HCT116 (cell line): Measurements from ENCODE around the gene BCR.

Experiments
- CEBPB ChIP-seq: IDR thresholded peaks from 2 replicates; pipeline ENCODE4 v1.6.1; 2012; ENCODE audit warnings: low read depth
- CTCF ChIP-seq, 3 experiments: fragments of 200-600 bp in 1 of 3; sonication (generic) in 1 of 3; IDR thresholded peaks in 2 of 3; conservative IDR thresholded peaks in 1 of 3; 2 replicates each; pipeline ENCODE4 v1.5.1; 2012 to 2017; ENCODE audit warnings: low read depth in 2 of 3, low read length in 2 of 3, antibody characterized with exemption in 1 of 3, borderline replicate concordance in 1 of 3, control low read depth in 1 of 3, mild to moderate bottlenecking in 1 of 3, mixed read lengths in 1 of 3, mixed run types in 1 of 3, moderate library complexity in 1 of 3; ENCODE audit not compliant: insufficient read depth in 1 of 3
- POLR2A ChIP-seq: IDR thresholded peaks from 2 replicates; pipeline ENCODE4 v1.7.0; 2011; ENCODE audit warnings: borderline replicate concordance; ENCODE audit not compliant: insufficient read depth, insufficient read length; ENCODE audit errors: extremely low read depth
- TCF7L2 ChIP-seq: IDR thresholded peaks from 2 replicates; pipeline ENCODE4 v1.7.0; 2011; ENCODE audit warnings: borderline replicate concordance, inconsistent platforms; ENCODE audit not compliant: insufficient read depth, insufficient read length; ENCODE audit errors: extremely low read depth

GRCh38 chr22:23287136-23288095 lies 107.1 kb downstream of the BCR start:
- TF ChIP-seq CTCF (IDR thresholded peaks at IDR 0.05 in 2 of 3, conservative IDR thresholded peaks at IDR 0.05 in 1 of 3; ENCODE audit: borderline replicate concordance in 1 of 3, insufficient read depth in 1 of 3, low read depth in 2 of 3, low read length in 2 of 3) (no peak), POLR2A (no peak), TCF7L2 (no peak), CEBPB (no peak)
